HG03520 (cell line): ENCODE data around the gene SIX2.

ENCODE experiments used
- ATAC-seq: cut with Tn5 transposase; IDR thresholded peaks from one replicate; pipeline ENCODE4 v1.9.1; 2021; ENCODE audit warnings: mild to moderate bottlenecking, moderate library complexity; ENCODE audit not compliant: unreplicated experiment

SIX2 gene

GRCh38 chr2:45020439-45020838 lies 11.2 kb upstream of the SIX2 start:
- no peak for ATAC-seq

- no peak for ATAC-seq
Observed at GRCh38 chr2:45018023-45018422, 8.8 kb upstream of the SIX2 start.

- no peak for ATAC-seq
Observed at GRCh38 chr2:45014831-45015230, 5.6 kb upstream of the SIX2 start.

GRCh38 chr2:45014016-45014702 lies 4.9 kb upstream of the SIX2 start:
- ATAC-seq = no peak

GRCh38 chr2:45013229-45014015 lies 4.2 kb upstream of the SIX2 start:
- no peak for ATAC-seq

GRCh38 chr2:45012733-45013132 lies 3.5 kb upstream of the SIX2 start:
- no peak for ATAC-seq

- no peak for ATAC-seq
Observed at GRCh38 chr2:45011621-45012602, 2.7 kb upstream of the SIX2 start.

- no peak for ATAC-seq
Observed at GRCh38 chr2:45011121-45011520, 1.9 kb upstream of the SIX2 start.

- no peak for ATAC-seq
Observed at GRCh38 chr2:45010702-45011012, 1.4 kb upstream of the SIX2 start.

- no peak for ATAC-seq
Observed at GRCh38 chr2:45009928-45010701, 863 bp upstream of the SIX2 start.

- no peak for ATAC-seq
Observed at GRCh38 chr2:45008296-45009129, 739 bp downstream of the SIX2 start.

- ATAC-seq = no peak
Observed at GRCh38 chr2:45007961-45008295, 1.3 kb downstream of the SIX2 start.

GRCh38 chr2:45006942-45007287 lies 2.3 kb downstream of the SIX2 start:
- no peak for ATAC-seq

GRCh38 chr2:45006041-45006941 lies 3.0 kb downstream of the SIX2 start:
- no peak for ATAC-seq

GRCh38 chr2:45005261-45006002 lies 3.8 kb downstream of the SIX2 start:
- no peak for ATAC-seq

- no peak for ATAC-seq
Observed at GRCh38 chr2:45004562-45005191, 4.6 kb downstream of the SIX2 start.

- ATAC-seq = no peak
Observed at GRCh38 chr2:45003579-45004551, 5.4 kb downstream of the SIX2 start.
